ENCODE data around the gene WHAMM.

The WHAMM gene

GRCh38 chr15:82832601-82833361, 23.4 kb downstream of the WHAMM start:
- in situ Hi-C loops (cut with MboI; ENCODE audit: low sequenced_read_pairs): loop anchor here (10.0 to 25.0 kb wide), 2 partner anchors 172 to 295 kb away; partner anchors contain the start of gene RPS17

GRCh38 chr15:82833362-82833682, 23.9 kb downstream of the WHAMM start:
- in situ Hi-C loops (cut with MboI; ENCODE audit: low sequenced_read_pairs): loop anchor here (10.0 to 25.0 kb wide), 2 partner anchors 171 to 296 kb away; partner anchors contain the start of gene RPS17

GRCh38 chr15:82835391-82835917, 26.0 kb downstream of the WHAMM start:
- in situ Hi-C loops (cut with MboI; ENCODE audit: low sequenced_read_pairs): loop anchor here (10.0 to 25.0 kb wide), 2 partner anchors 169 to 298 kb away; partner anchors contain the start of gene RPS17

GRCh38 chr15:82838096-82838735, 28.8 kb downstream of the WHAMM start:
- in situ Hi-C loops (cut with MboI; ENCODE audit: low sequenced_read_pairs): loop anchor here (10.0 to 25.0 kb wide), 2 partner anchors 167 to 301 kb away; partner anchors contain the start of gene RPS17

- in situ Hi-C loops (cut with MboI; ENCODE audit: low sequenced_read_pairs): loop anchor here (10.0 to 25.0 kb wide), 2 partner anchors 166 to 302 kb away; partner anchors contain the start of gene RPS17
Observed at GRCh38 chr15:82839136-82839535, 29.7 kb downstream of the WHAMM start.

GRCh38 chr15:82840166-82840565, 30.7 kb downstream of the WHAMM start:
- in situ Hi-C loops (cut with MboI; ENCODE audit: low sequenced_read_pairs): loop anchor here (25.0 kb wide), 1 partner anchor 303 kb away; the partner anchor contains the start of gene RPS17

GRCh38 chr15:82843566-82843965, 34.1 kb downstream of the WHAMM start:
- in situ Hi-C loops (cut with MboI; ENCODE audit: low sequenced_read_pairs): loop anchor here (25.0 kb wide), 1 partner anchor 306 kb away; the partner anchor contains the start of gene RPS17

GRCh38 chr15:82845686-82846085, 36.3 kb downstream of the WHAMM start:
- in situ Hi-C loops (cut with MboI; ENCODE audit: low sequenced_read_pairs): loop anchor here (25.0 kb wide), 1 partner anchor 308 kb away; the partner anchor contains the start of gene RPS17

GRCh38 chr15:82846621-82847020, 37.2 kb downstream of the WHAMM start:
- in situ Hi-C loops (cut with MboI; ENCODE audit: low sequenced_read_pairs): loop anchor here (25.0 kb wide), 1 partner anchor 309 kb away; the partner anchor contains the start of gene RPS17

GRCh38 chr15:82847703-82848102, 38.3 kb downstream of the WHAMM start:
- in situ Hi-C loops (cut with MboI; ENCODE audit: low sequenced_read_pairs): loop anchor here (25.0 kb wide), 1 partner anchor 310 kb away; the partner anchor contains the start of gene RPS17

- in situ Hi-C loops (cut with MboI; ENCODE audit: low sequenced_read_pairs): loop anchor here (25.0 kb wide), 1 partner anchor 311 kb away; the partner anchor contains the start of gene RPS17
Observed at GRCh38 chr15:82848241-82848993, 39.0 kb downstream of the WHAMM start.

- in situ Hi-C loops (cut with MboI; ENCODE audit: low sequenced_read_pairs): loop anchor here (25.0 kb wide), 1 partner anchor 313 kb away; the partner anchor contains the start of gene RPS17
Observed at GRCh38 chr15:82849556-82850512, 40.4 kb downstream of the WHAMM start.

GRCh38 chr15:82850731-82851130, 41.3 kb downstream of the WHAMM start:
- in situ Hi-C loops (cut with MboI; ENCODE audit: low sequenced_read_pairs): no loop called here

GRCh38 chr15:82851306-82851850, 42.0 kb downstream of the WHAMM start:
- in situ Hi-C loops (cut with MboI; ENCODE audit: low sequenced_read_pairs): no loop called here

- in situ Hi-C loops (cut with MboI; ENCODE audit: low sequenced_read_pairs): no loop called here
Observed at GRCh38 chr15:82851981-82852511, 42.6 kb downstream of the WHAMM start.

GRCh38 chr15:82852941-82853561, 43.6 kb downstream of the WHAMM start:
- in situ Hi-C loops (cut with MboI; ENCODE audit: low sequenced_read_pairs): no loop called here

GRCh38 chr15:82854554-82854953, 45.1 kb downstream of the WHAMM start:
- in situ Hi-C loops (cut with MboI; ENCODE audit: low sequenced_read_pairs): no loop called here

Measured in HL-60/S4 treated with phorbol 12-myristate 13-acetate at 8.2 ng/mL for 4 days and 3 days (cell line).